GM18526 (cell line): ENCODE measurements around the gene USE1.

ENCODE experiments used
- POLR2A ChIP-seq: IDR thresholded peaks from 3 replicates; pipeline ENCODE4 v1.6.1; 2011; ENCODE audit not compliant: insufficient read length; ENCODE audit errors: extremely low read depth

Gene USE1

DNA sequence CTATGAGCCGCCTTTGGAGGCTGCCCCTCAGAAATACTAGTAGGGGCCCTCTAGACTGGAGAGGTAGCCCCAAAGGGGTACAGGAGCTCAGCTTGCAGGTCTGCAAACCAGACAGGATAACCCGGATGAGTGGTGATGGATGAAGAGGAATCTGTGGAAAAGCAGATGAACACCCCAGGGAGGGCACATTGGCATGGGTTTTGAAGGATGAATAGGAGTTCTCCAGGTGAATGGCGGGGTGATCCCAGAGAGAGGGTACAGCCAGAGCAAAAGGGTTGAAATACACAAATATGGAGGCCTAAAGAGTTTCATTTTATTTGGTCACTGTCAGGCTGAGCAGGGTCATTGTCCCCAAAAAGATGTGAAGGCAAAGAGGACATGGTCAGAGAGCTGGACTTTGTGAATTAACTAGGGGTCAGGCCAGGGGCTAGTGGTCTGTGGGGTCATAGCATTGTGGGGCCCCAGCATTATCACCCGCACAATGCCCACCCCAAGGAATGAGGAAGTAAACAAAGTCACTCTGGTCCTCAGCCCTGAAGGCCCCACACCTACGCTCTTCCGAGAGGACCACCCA, 25.8 kb downstream of the USE1 start:
- no peak for TF ChIP-seq POLR2A

- TF ChIP-seq POLR2A = no peak
Observed at GRCh38 chr19:17242431-17243208, 27.5 kb downstream of the USE1 start.

GRCh38 chr19:17243211-17243829, 28.2 kb downstream of the USE1 start:
- TF ChIP-seq POLR2A = no peak

DNA sequence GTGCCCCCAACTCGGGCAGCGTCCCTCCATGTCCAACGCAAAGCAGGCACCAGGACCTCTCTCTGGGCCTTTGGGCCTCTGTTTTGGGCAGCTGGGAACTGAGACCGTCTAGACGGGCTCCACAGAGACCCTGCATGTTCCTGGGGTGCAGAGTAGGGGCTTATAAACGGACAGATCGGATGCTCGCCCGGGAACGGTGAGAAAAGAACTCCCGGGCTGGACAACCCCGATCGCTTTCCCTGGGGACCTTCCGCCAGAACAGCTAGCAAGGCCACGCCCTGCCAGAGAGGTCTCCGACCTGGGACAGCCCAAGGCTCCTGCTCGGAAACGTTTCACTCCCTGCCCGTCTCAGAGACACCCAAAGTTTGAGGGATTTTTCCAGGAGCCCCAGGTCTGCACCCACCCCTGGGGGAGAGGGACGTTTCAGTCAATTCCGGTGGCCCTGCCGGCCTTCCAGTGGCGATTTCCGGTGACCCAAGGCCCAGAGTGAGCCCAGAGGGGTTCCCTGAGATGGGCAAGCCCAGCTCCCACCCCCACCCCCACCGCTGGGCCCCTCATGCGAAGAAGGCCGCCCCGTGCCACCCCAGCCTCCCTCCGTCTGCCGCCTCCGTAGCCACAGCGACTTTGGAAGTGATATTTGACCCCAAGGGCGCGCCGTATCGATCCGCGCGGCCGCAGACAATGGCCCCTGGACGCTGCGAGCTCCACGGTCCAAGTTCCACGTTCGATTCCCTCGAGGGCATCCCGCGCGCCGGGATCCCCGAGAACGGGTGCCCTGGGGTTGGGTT, 28.9 kb downstream of the USE1 start:
- TF ChIP-seq POLR2A = no peak

- TF ChIP-seq POLR2A = no peak
Observed at GRCh38 chr19:17244618-17245534, 29.7 kb downstream of the USE1 start.

- TF ChIP-seq POLR2A = no peak
Observed at GRCh38 chr19:17245535-17245984, 30.4 kb downstream of the USE1 start, which contains the start of gene NR2F6. Gene NR2F6, minus strand, starts transcription at chr19:17245919. Its CDS starts 699 bp downstream, at chr19:17245220.

DNA sequence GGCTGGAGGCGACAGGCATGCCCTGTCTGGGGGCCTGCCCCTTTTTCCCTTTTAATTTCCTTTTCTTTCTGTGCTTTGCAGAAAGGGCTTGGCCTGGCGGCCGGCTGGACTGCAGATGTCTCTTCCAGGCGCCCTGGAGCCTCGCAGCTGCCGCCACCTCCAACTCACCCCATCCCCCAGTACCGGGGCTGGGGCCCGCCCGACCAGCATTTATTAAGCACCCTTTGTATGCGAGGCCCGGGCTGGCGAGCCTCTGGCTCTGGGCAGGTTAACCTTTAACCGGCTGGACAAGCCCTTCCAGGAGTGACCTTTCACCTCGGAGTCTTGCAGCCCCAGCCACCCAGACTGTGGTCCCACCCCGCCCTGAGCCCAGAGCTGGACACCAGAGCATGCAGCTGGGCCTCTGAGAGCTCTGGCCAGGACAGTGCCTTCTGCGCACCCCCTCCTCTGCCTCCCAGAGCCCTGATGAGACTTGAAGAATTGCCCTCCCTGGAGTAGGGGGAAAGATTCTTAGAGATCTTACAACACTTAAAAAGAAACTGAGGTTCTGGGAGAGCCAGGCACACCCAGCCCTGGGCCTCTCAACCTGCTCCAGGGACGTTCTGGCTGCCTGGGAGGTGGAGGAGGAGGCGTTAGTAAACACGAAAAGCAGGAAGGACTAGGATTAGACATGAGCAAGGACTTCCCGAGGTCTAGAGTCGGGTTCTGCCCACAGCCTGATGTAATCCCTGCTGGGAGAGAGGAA, 31.7 kb downstream of the USE1 start:
- TF ChIP-seq POLR2A = no peak

GRCh38 chr19:17248011-17248776, 33.0 kb downstream of the USE1 start:
- no peak for TF ChIP-seq POLR2A

- no peak for TF ChIP-seq POLR2A
Observed at GRCh38 chr19:17249887-17250548, 34.9 kb downstream of the USE1 start.

GRCh38 chr19:17254636-17255035, 39.5 kb downstream of the USE1 start:
- TF ChIP-seq POLR2A = no peak

DNA sequence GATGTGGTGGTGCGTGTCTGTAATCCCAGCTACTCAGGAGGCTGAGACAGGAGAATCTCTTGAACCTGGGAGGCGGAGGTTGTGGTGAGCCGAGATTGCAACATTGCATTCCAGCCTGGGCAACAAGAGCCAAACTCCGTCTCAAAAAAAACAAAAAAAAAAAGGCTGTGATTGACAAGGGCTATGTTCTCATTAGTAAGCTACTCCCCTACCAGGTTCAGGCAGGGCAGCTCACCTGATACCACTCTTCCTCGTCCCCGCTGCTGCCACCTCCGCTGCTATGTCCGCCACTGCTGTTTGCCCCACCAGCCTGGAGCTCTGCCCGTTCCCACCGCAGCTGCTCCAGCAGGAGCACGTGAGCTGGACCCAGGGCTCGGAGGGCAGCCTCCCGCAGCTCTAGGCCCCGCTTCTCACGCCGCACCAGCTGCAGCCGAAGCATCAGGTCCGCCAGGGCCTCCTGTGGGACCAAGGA, 40.0 kb downstream of the USE1 start:
- no peak for TF ChIP-seq POLR2A

- no peak for TF ChIP-seq POLR2A
Observed at GRCh38 chr19:17256130-17256529, 41.0 kb downstream of the USE1 start.
